ENCODE results near the gene OBSCN.

OBSCN gene

GRCh38 chr1:228299901-228300300 lies 92.1 kb downstream of the OBSCN start:
- no peak for TF ChIP-seq CTCF (IDR thresholded peaks at IDR 0.05; ENCODE audit: control insufficient read depth, extremely low read depth, insufficient read depth)
- no peak overlapping the region for H3K4me3 ChIP-seq (ENCODE audit: low read depth, low read length)
- no peak for DNase-seq (ENCODE audit: low read depth)

- no peak overlapping the region for H3K4me3 ChIP-seq (ENCODE audit: low read depth, low read length)
- TF ChIP-seq CTCF (IDR thresholded peaks at IDR 0.05; ENCODE audit: control insufficient read depth, extremely low read depth, insufficient read depth): no peak
- no peak for DNase-seq (ENCODE audit: low read depth)
Measured at GRCh38 chr1:228302086-228302485, 94.2 kb downstream of the OBSCN start.

- no peak for DNase-seq (ENCODE audit: low read depth)
- H3K4me3 ChIP-seq (ENCODE audit: low read depth, low read length): no peak overlapping the region
- TF ChIP-seq CTCF (IDR thresholded peaks at IDR 0.05; ENCODE audit: control insufficient read depth, extremely low read depth, insufficient read depth): no peak
Measured at GRCh38 chr1:228303596-228303995, 95.8 kb downstream of the OBSCN start.

- TF ChIP-seq CTCF (IDR thresholded peaks at IDR 0.05; ENCODE audit: control insufficient read depth, extremely low read depth, insufficient read depth): no peak
- H3K4me3 ChIP-seq (ENCODE audit: low read depth, low read length): no peak overlapping the region
- DNase-seq (ENCODE audit: low read depth): no peak
Measured at GRCh38 chr1:228304225-228304624, 96.4 kb downstream of the OBSCN start.

GRCh38 chr1:228304766-228305395 lies 97.0 kb downstream of the OBSCN start:
- no peak for DNase-seq (ENCODE audit: low read depth)
- TF ChIP-seq CTCF (IDR thresholded peaks at IDR 0.05; ENCODE audit: control insufficient read depth, extremely low read depth, insufficient read depth): no peak
- H3K4me3 ChIP-seq (ENCODE audit: low read depth, low read length): no peak overlapping the region

- TF ChIP-seq CTCF (IDR thresholded peaks at IDR 0.05; ENCODE audit: control insufficient read depth, extremely low read depth, insufficient read depth): no peak
- H3K4me3 ChIP-seq (ENCODE audit: low read depth, low read length): no peak overlapping the region
- DNase-seq (ENCODE audit: low read depth): no peak
Measured at GRCh38 chr1:228305721-228306152, 97.9 kb downstream of the OBSCN start.

All from LNCaP clone FGC (cell line).